ENCODE measurements around the gene SEC23A.
A peak's percentile ranks its signal among the peaks of the same experiment; 100 is the strongest.

Gene SEC23A

DNA sequence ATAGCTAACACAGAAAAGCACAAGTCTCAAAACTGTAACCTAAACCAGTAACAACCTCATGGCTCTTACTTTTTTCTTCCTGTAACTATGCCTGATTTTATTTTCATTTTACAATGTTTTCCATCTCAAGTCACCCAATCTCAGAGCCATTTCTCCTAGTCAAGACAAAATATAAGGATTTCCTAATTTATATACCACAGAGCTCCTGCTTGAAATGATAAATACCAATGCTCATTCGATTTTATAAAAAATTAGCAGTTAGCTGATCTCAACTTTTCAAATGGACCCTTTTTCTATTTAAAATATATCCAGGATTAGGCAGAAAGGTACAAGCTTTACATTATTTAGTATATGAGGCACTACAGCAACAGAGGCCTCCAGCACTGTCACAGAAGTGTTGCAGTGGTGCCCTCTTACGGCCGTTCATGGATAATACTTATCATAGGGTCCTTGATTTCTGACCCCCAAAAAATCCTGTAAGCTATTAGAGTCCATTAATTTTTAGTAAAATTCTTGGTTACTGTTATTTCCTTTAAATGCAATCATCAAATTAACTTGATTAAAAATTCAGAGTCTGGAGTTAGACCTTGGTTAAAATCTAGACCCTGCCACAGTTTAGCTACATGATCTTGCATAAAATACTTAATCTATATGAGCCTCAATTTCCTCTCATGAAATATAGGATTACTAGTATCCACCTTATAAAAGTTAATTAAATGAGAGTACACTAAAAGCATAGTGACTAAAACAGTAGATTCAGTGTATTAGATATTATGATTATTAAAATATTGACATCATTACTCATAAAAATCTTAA, 68.3 kb downstream of the SEC23A start:
- no peak for DNase-seq (ENCODE audit: extremely low read depth, low read depth)

DNA sequence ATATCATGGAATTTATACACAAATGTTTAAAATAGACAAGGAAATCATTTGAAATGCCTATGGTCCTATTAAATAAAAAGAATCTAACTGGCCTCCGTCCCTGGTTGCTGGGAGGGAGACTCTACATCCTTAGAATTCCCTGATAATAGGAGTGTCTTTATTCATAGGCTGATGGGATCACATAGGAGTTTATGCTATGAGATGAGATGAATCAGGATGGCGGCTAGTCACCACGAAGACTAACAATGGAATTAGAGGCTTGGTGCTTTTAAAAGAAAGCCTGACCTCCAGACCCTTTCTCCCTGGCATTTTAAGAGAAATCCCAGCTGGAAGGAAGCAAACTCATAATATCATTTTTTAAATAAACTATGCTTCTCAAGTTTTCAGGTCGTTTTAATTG, 69.7 kb downstream of the SEC23A start:
- no peak for DNase-seq (ENCODE audit: extremely low read depth, low read depth)
- TF ChIP-seq, protein P1, sequence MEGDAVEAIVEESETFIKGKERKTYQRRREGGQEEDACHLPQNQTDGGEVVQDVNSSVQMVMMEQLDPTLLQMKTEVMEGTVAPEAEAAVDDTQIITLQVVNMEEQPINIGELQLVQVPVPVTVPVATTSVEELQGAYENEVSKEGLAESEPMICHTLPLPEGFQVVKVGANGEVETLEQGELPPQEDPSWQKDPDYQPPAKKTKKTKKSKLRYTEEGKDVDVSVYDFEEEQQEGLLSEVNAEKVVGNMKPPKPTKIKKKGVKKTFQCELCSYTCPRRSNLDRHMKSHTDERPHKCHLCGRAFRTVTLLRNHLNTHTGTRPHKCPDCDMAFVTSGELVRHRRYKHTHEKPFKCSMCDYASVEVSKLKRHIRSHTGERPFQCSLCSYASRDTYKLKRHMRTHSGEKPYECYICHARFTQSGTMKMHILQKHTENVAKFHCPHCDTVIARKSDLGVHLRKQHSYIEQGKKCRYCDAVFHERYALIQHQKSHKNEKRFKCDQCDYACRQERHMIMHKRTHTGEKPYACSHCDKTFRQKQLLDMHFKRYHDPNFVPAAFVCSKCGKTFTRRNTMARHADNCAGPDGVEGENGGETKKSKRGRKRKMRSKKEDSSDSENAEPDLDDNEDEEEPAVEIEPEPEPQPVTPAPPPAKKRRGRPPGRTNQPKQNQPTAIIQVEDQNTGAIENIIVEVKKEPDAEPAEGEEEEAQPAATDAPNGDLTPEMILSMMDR (IDR thresholded peaks at IDR 0.05; ENCODE audit: low read depth, low read length) = no peak

More for the DNA sequence above, 68.3 kb downstream of the SEC23A start:
- TF ChIP-seq, protein P1 (IDR thresholded peaks at IDR 0.05; ENCODE audit: low read depth, low read length) = peak; percentile 23

DNA sequence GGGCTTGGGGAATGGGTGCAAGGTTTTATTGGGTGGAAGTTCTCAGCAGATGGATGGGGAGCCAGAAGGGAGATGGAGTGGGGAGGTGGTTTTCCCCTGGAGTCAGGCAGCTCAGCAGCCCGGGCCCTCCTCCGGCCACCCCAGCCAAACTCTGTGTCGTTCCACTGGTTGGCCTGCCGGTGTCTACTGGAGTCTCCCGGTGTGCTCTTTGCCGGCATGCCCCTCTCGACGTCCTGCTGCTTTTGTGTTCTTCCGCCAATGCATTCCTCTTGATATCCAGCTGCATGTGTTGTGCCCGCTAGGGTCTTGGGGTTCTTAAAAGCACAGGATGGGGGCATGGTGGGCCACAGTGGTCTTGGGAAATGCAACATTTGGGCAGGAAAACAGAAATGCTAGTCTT, 72.8 kb downstream of the SEC23A start:
- TF ChIP-seq, protein P1 (IDR thresholded peaks at IDR 0.05; ENCODE audit: low read depth, low read length) = no peak
- DNase-seq (ENCODE audit: extremely low read depth, low read depth) = no peak

DNA sequence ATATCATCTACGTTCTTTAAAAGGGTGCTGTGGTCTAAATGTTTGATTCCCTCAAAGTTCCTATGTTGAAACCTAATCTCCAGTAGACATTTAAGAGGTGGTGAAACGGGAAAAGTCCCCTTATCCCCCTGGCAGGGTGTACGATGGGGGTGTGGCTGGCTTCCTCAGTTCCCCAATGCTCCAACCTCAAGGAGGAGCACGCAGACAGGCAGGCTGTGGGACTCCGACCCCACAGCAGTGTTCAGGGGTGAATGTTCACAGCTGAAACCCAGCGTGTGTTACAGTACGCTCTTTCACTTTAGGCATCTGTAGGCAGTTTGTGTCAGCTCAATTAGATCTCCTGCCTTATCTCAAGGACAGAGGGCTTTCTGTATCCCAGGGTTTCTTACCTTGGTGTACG, 73.2 kb downstream of the SEC23A start:
- TF ChIP-seq, protein P1 (IDR thresholded peaks at IDR 0.05; ENCODE audit: low read depth, low read length) = no peak
- DNase-seq (ENCODE audit: extremely low read depth, low read depth) = no peak

DNA sequence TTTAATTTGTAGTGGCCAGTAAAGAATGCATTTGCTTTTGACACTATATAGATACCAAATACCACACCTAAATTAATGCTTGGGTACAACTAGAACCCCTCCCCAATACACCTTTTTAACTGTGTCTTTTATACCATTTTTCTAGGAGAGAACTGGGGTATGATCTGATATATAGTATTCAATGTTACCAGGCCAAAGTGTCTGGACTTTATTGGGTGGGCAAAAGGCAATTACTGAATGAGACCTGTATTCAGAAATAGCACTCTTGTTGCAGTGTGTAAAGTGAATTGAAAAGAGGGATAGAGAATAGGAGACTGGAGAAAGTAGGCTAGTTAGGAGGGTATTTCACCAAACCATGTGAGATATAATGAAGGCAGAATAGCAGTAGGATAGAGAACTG, 74.4 kb downstream of the SEC23A start:
- DNase-seq (ENCODE audit: extremely low read depth, low read depth) = no peak
- TF ChIP-seq, protein P1 (IDR thresholded peaks at IDR 0.05; ENCODE audit: low read depth, low read length) = no peak

DNA sequence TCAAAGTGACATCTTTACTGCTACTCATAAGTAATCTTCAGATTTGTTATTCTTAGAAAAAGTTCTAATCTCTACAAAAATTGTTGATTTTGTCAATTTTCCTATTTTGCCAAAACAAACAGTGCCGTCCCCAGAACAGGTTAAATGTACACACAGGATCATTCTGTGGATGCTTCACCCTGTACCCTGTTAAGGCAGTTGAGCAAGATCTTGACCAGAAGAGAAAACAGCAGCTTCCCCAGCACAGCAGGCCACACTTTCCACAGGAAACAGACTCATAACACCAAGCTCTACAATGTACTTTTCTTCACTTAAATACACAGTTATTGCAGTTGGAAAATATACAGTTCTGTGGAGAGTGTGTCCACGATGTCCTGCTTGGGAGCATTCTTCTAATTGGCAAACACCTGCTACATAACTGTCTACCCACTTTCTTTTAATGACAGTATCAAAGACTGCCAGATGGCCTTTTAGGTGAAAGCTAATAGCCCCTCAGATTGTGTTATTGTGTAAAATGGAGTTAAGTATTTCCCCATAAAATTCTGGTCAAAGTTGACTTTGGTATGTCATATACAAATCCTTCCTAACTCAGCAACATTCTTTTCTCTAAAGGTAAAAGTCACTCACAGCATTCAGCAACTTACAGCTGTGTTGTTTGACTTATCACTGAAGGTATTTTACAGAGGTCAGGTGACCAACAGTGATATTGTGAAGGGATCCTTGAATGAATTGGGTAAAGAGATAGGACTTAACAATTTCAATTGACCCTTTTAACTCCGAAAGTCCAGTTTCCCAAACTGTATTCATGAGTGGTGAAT, 77.0 kb downstream of the SEC23A start:
- no peak for DNase-seq (ENCODE audit: extremely low read depth, low read depth)
- TF ChIP-seq, protein P1 (IDR thresholded peaks at IDR 0.05; ENCODE audit: low read depth, low read length) = no peak

DNA sequence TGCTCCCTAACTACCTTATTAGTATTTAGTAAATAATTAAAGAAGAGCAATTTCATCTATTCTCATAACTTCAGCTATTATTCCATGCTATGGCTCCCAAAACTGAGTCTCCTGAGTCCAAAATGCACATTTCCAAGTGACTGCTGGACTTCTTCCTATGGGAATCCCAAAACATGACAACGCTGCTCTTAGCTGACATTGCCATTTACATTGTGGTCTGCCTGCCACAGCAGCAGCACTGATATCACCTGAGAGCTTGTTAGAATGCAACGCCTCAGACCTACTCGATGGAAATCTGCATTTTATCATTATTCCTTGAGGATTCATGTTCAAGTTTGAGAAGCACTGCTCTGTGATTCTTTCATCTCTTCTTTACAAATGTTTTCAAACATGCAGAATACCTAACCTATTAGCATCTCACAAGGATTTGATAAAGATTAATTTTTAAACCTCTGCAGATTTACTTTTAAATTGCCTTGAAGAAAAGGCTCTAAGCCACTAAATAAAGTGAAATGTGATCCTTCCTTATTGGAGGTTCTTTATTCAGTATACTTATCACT, 77.7 kb downstream of the SEC23A start:
- DNase-seq (ENCODE audit: extremely low read depth, low read depth) = no peak
- TF ChIP-seq, protein P1 (IDR thresholded peaks at IDR 0.05; ENCODE audit: low read depth, low read length) = no peak

Measured in AG09319 (cell line).